Measurements from ENCODE around the gene NUTM2E.
"Not testable (repeated sequence)": the region's sequence is repeated elsewhere in the genome, so short reads cannot be mapped to it uniquely, and the experiment has no call there.

NUTM2E gene

GRCh38 chr10:79866903-79867551 is 40.5 kb downstream of the NUTM2E start:
- not testable (repeated sequence) for DNase-seq

- not testable (repeated sequence) for DNase-seq
These were observed 41.5 kb downstream of the NUTM2E start for GRCh38 chr10:79868023-79868422.

- not testable (repeated sequence) for DNase-seq
These were observed 43.0 kb downstream of the NUTM2E start for GRCh38 chr10:79869439-79870097.

GRCh38 chr10:79871729-79872128 is 45.2 kb downstream of the NUTM2E start:
- DNase-seq: not testable (repeated sequence)
